Renal pelvis (tissue), 4 donors: ENCODE data around the gene ZNF423. TPM values are rescaled to one million over a fixed set of nuclear protein-coding genes. Genes with fewer than 3 reads are reported as not detected.

Experiments
- DNase-seq: peaks from one replicate; pipeline ENCODE4 v3.0.0-alpha.2; 2013
- polyA plus RNA-seq, 3 donors: library from polyadenylated mRNA; unstranded; fragments of 120-200 nt; gene quantifications; one replicate each; pipeline ENCODE4 v1.2.1, GENCODE V29; 2013; ENCODE audit not compliant: insufficient read length in 3 of 3

The ZNF423 gene
- polyA plus RNA-seq, 3 donors, result 24.2 to 30.5 (median 28.5) TPM

GRCh38 chr16:49733313-49734009 lies 122.5 kb downstream of the ZNF423 start:
- peak; percentile 88 for DNase-seq

GRCh38 chr16:49731911-49732310 lies 124.0 kb downstream of the ZNF423 start:
- DNase-seq, result no peak

DNA sequence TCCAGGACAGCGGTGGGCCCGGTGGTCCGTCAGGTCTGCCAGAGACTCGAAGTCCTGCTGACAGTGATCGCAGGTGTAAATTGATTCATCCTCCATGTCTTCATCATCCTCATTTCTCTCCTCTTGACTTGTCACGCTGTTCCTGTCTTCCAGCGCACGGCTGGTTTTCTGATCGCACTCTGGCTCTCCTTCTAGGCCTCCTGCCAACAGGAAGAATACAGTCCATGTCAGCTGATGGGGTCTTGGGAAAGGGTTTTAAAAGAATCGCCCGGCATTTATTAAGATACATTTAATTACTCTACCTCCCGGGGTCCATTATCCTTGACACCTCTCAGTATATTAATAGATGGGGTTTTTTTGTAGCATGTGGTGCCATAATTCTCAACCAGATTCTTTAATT lies 125.1 kb downstream of the ZNF423 start:
- DNase-seq, result no peak

GRCh38 chr16:49727611-49728010 lies 128.3 kb downstream of the ZNF423 start:
- DNase-seq, result no peak

- DNase-seq, result no peak
Measured at GRCh38 chr16:49726155-49726554, 129.8 kb downstream of the ZNF423 start.

DNA sequence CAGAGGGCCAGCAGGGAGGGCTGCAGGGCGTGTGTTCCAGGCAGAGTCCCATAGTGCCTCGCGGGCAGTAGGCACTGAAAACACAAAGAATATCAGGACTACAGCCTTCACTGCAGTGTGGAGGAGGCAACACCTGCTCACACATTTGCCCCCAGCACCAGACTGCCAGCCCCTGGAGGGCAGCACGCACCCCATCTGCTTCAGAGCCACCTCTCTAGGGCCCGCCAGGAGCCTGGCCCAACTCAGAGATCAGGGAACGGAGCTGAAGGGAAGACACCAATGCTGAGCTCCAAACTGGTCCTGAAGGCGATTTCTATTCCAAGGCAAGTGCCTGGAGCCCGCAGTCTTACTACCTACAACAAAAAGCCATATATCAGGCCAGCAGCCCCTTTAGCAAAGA lies 130.3 kb downstream of the ZNF423 start:
- no peak for DNase-seq

DNA sequence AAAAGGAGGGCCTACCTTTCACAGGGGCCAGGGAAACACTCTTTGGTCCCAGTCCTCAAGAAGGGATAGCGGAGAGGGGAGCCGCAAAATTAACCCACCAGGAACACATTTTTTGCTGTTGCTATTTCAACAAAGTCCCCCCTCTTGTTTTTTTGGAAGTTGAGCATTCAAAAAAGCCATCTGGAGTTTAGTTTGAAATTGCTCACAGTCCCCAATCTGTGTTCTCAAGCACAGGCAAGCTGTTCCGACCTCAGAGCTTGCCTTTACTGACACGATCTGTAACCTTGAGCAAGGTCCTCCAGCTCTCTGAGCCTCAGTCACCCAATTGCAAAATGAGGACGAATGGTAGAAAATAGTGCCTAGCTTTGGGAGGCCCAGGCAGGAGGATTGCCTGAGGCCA lies 131.1 kb downstream of the ZNF423 start:
- no peak for DNase-seq

GRCh38 chr16:49723310-49723709 lies 132.6 kb downstream of the ZNF423 start:
- DNase-seq, result no peak

DNA sequence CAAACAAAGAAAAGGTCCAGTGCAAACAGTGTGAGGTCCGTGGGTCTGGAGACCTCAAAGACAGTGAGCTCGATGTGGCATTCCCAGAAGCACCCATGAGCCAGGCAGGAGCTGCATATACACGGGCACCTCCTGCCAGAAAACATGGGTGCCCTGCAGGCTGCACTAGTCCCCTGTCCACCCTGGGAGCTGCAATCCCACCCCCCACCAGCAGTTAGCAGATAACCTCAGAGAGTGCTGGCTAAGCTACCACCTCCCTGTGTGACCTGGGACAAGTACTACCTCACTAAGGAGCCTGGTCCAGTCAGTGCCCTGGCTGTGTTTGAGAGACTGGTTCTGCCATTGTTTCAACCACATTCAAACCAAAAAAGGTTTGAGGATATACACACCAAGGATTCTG lies 135.7 kb downstream of the ZNF423 start:
- no peak for DNase-seq

DNA sequence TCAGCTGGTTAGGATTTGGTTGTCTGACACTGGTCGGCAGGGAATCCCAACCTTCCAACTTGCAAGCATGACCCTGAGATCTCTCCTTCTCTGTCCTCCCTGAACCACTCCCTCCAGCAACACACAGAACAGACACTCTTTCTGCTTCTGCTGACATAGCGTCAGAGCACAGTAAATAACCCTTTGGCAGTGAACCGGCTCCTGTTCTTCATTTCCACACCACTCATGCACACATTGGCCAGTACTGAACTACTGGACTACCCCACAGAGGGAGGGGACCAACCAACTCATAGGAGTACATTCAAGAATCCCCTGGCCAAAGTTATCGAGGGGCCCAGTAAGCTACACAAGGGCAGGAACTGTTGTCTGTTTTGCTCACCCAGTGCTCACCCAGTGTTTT lies 138.2 kb downstream of the ZNF423 start:
- DNase-seq, result no peak

GRCh38 chr16:49716339-49716934 lies 139.5 kb downstream of the ZNF423 start:
- no peak for DNase-seq

- DNase-seq, result no peak
Measured at GRCh38 chr16:49713770-49714169, 142.1 kb downstream of the ZNF423 start.

DNA sequence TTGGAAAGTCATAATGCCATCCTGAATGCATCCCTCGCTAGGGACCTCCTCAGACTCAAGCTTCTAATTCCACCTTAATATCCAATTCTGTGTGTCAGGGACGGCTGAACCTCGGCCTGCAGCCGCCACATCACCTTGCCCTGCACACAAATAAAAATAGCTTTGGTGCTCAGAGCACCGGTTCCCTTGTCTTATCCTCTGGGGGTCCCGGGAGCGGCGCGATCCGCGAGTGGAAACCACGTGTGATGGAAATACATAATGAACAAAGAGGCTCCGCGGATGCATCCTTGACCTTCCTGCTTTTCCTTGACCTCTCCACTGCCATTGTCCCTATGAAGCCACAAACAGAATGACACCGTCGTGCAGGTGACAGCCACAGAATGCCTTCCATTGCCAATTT lies 143.4 kb downstream of the ZNF423 start:
- DNase-seq, result no peak

- no peak for DNase-seq
Measured at GRCh38 chr16:49712106-49712505, 143.8 kb downstream of the ZNF423 start.

GRCh38 chr16:49709057-49709456 lies 146.9 kb downstream of the ZNF423 start:
- DNase-seq, result no peak

- no peak for DNase-seq
Measured at GRCh38 chr16:49708491-49708890, 147.4 kb downstream of the ZNF423 start.

GRCh38 chr16:49706620-49707355 lies 149.1 kb downstream of the ZNF423 start:
- DNase-seq, result no peak

DNA sequence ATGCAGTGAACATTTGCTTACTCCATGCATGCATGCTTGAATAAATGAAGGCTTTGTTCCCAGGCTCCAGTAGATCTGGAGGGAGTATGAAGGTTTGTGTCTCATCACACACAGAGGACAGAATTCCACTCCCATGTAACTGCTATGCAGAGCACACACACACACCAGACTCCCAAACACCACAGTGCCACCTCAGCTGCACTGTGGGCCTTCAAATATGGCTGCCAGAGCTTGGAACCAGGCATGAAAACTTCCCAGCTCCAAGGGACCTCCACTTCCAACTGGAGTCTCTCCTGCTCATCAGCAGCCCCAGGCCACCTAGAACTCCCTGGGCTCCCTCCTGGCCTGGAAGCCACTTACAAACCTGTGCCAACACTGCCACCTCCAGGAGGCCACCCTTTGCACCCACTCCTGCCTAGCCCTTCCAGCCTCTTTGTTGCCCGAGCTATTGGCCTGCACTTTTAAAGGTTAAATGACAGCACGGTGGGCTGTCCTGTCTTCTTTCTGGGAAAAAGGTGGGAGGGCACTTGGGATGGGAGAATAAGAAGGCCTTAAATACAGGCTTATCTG lies 151.2 kb downstream of the ZNF423 start:
- no peak for DNase-seq

GRCh38 chr16:49703483-49703882 lies 152.4 kb downstream of the ZNF423 start:
- DNase-seq, result no peak

DNA sequence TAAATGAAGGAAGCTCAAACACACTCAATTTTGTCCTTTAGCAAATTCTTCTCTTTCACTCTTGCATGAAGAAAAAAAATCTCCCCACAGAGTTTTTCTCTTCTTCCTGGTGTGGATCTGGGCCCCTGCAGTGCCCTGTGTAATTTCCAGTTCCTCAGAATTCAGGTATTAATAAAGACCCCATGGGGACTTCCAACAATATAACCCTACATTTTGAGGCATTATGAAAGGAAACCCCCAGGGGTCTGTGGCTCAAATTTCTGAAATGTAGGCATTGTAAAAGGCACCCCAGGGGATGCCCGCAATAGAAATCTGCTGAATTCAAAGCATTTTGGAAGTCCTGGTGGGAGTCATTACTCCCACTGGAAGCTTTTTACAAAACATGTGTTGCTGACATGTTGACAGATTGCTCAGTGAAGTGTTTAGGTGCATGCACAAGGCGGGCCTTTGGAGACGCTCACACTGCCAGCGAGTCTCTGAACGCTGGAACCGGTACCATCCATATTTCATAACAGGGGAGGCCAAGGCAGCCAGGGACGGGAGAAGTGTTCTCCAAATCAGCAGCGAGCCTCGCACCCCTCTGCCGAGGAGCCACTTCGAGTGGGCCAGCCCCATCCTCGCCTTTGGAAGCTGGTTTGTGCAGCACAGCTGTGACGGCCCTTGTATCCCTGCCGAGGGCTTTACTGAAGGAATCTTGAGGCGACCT lies 154.0 kb downstream of the ZNF423 start:
- peak; percentile 71 for DNase-seq

DNA sequence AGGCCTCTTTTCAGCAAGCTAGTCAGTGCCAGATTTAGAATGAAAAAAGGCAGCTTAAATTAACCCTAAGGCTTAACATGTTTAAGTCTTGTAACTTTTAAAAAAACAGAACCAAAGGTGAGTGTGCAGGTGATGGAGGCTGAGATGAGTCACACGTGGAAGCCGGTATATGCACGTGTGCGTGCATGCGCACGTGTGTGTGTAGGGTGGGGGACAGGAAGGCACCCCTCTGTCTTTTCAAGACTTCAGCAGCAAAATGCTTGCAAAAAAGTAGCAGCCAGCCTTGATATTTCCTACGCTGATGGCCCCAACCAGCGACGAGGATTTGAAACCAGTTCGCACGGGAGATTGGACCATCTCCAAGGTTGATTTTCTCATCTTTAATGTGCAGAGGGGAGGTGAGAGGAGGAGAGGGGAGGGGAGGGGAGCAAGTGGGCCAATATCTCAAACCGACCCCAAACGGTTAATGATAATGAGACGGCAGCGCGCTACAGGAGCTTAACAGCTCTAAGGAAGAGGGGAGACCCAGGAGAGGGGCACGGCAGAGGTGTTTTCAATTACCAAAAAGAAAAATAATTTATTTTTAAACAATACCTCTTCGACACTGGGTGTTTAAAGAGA lies 154.7 kb downstream of the ZNF423 start:
- DNase-seq, result no peak
